Endothelial cell of hepatic sinusoid (primary cell): Measurements from ENCODE around the gene PSMA7.

Experiments
- in situ Hi-C: cut with HindIII; loops from 2 replicates; pipeline ENCODE4 v1.10.0; 2017; ENCODE audit warnings: low sequenced_read_pairs

Gene PSMA7

GRCh38 chr20:62096421-62097380 is 46.5 kb downstream of the PSMA7 start:
- in situ Hi-C loops, result no loop called here

- in situ Hi-C loops, result no loop called here
Observed at GRCh38 chr20:62089393-62089792, 53.8 kb downstream of the PSMA7 start.

- in situ Hi-C loops, result no loop called here
Observed at GRCh38 chr20:62088258-62089127, 54.7 kb downstream of the PSMA7 start.

- in situ Hi-C loops, result no loop called here
Observed at GRCh38 chr20:62087632-62088031, 55.6 kb downstream of the PSMA7 start.

- in situ Hi-C loops, result no loop called here
Observed at GRCh38 chr20:62087227-62087626, 56.0 kb downstream of the PSMA7 start.
